HepG2 (cell line): ENCODE data around the gene HKDC1. TPM values are rescaled to one million over a fixed set of nuclear protein-coding genes. Genes with fewer than 3 reads are reported as not detected.
A peak's percentile ranks its signal among the peaks of the same experiment; 100 is the strongest.

Experiments
- ATAC-seq: fragments of 200-7000 bp; cut with Tn5 transposase; 3 replicates; pipeline ENCODE4 v1.9.1; 2020; ENCODE audit warnings: mild to moderate bottlenecking, moderate library complexity
- BruUV-seq: library from RNA; stranded (reverse); fragments of 400-500 nt; replicated peaks from 2 replicates; lab custom pipeline; 2021; lab: Mats Ljungman, UMichigan
- CTCF ChIA-PET: fragments of 300-600 bp; formaldehyde crosslinking; extraction: SDS; loops from one replicate; lab custom pipeline; 2021; ENCODE audit warnings: low total read pairs, inconsistent platforms, low intra/inter-chr PET ratio; lab: Yijun Ruan, JAX
- POLR2A ChIA-PET: fragments of 350-600 bp; sonication (Branson Sonifier 250); formaldehyde crosslinking; loops from one replicate; lab custom pipeline; 2020; ENCODE audit warnings: antibody characterized with exemption, inconsistent platforms; lab: Yijun Ruan, JAX
- DNase-seq: peaks from one replicate; pipeline ENCODE4 v3.0.0-alpha.2; 2015; ENCODE audit warnings: low spot score
- FAIRE-seq: peaks from 3 replicates; lab custom pipeline; 2011; peaks lifted over from hg19 to GRCh38; lab: Jason Lieb, UNC
- H2AFZ ChIP-seq: one replicate; pipeline ENCODE4 v1.6.1; 2011; ENCODE audit warnings: low read length, inconsistent platforms
- H3K27ac ChIP-seq: fragments of 300-600 bp; 3 replicates; pipeline ENCODE4 v1.8.0; 2011; ENCODE audit warnings: mixed run types, mild to moderate bottlenecking, mixed read lengths, low read length, inconsistent platforms; ENCODE audit not compliant: insufficient read depth; ENCODE audit errors: extremely low read length
- H3K27me3 ChIP-seq, 2 experiments: fragments of 200-600 bp in 1 of 2; 2 replicates in 1 of 2; 3 replicates in 1 of 2; pipeline versions ENCODE4 v1.6.0 to v1.8.0; 2011; ENCODE audit warnings: low read length in 2 of 2, mild to moderate bottlenecking in 2 of 2, moderate library complexity in 2 of 2, inconsistent platforms in 1 of 2; ENCODE audit not compliant: insufficient read depth in 2 of 2, control insufficient read depth in 1 of 2
- H3K36me3 ChIP-seq, 2 experiments: fragments of 200-600 bp in 1 of 2; replicated peaks in 1 of 2; 2 replicates in 1 of 2; 3 replicates in 1 of 2; pipeline versions ENCODE4 v1.5.1 to v1.8.0; 2011; ENCODE audit warnings: low read length in 2 of 2, inconsistent platforms in 1 of 2; ENCODE audit not compliant: insufficient read depth in 2 of 2, control insufficient read depth in 1 of 2
- H3K4me1 ChIP-seq: 2 replicates; pipeline ENCODE4 v1.5.1; 2012; ENCODE audit warnings: low read length, inconsistent platforms; ENCODE audit not compliant: insufficient read depth
- H3K4me2 ChIP-seq: 2 replicates; pipeline ENCODE4 v1.6.0; 2011; ENCODE audit warnings: low read depth, low read length, inconsistent platforms
- H3K4me3 ChIP-seq, 3 experiments: fragments of 200-600 bp in 1 of 3; sonication (generic), shearing (Covaris generic) in 1 of 3; replicated peaks in 1 of 3; 2 replicates each; pipeline ENCODE4 v1.5.1; 2011 to 2016; ENCODE audit warnings: low read length in 3 of 3, inconsistent platforms in 2 of 3, low read depth in 2 of 3, mild to moderate bottlenecking in 2 of 3, control low read depth in 1 of 3, mixed read lengths in 1 of 3; ENCODE audit not compliant: insufficient read depth in 1 of 3
- H3K79me2 ChIP-seq: one replicate; pipeline ENCODE4 v1.6.1; 2011; ENCODE audit warnings: low read length, inconsistent platforms; ENCODE audit not compliant: insufficient read depth
- H3K9ac ChIP-seq: 2 replicates; pipeline ENCODE4 v1.6.0; 2011; ENCODE audit warnings: mild to moderate bottlenecking, low read depth, low read length, inconsistent platforms; ENCODE audit not compliant: insufficient read depth
- H3K9me3 ChIP-seq: 2 replicates; pipeline ENCODE4 v1.5.1; 2012; ENCODE audit warnings: mild to moderate bottlenecking, low read length
- H4K20me1 ChIP-seq: 2 replicates; pipeline ENCODE4 v1.6.0; 2011; ENCODE audit warnings: inconsistent platforms, mild to moderate bottlenecking, low read length, moderate library complexity; ENCODE audit not compliant: insufficient read depth
- CBX5 ChIP-seq: sonication (generic); formaldehyde crosslinking; IDR thresholded peaks from 2 replicates; pipeline ENCODE4 v1.4.0; 2020; ENCODE audit warnings: missing genetic modification reagents, borderline replicate concordance
- EEA1 ChIP-seq: sonication (generic); formaldehyde crosslinking; IDR thresholded peaks from 2 replicates; pipeline ENCODE4 v1.5.1; 2020; ENCODE audit warnings: mild to moderate bottlenecking, missing genetic modification reagents, borderline replicate concordance
- HHEX ChIP-seq: IDR thresholded peaks from 2 replicates; pipeline ENCODE4 v1.6.1; 2016; ENCODE audit warnings: control low read depth
- HOXA3 ChIP-seq: sonication (generic); formaldehyde crosslinking; IDR thresholded peaks from 2 replicates; pipeline ENCODE4 v1.5.0; 2020; ENCODE audit warnings: missing genetic modification reagents
- KDM2A ChIP-seq: sonication (generic); formaldehyde crosslinking; IDR thresholded peaks from 2 replicates; pipeline ENCODE4 v1.4.0; 2020; ENCODE audit warnings: low read depth, missing genetic modification reagents, borderline replicate concordance
- MAFK ChIP-seq, 2 experiments: IDR thresholded peaks in 1 of 2; conservative IDR thresholded peaks in 1 of 2; 2 replicates each; pipeline ENCODE4 v1.6.1; 2011; ENCODE audit warnings: improper control_type of control experiment in 2 of 2, low read length in 2 of 2
- MED13 ChIP-seq: sonication (generic); formaldehyde crosslinking; IDR thresholded peaks from 2 replicates; pipeline ENCODE4 v1.5.0; 2020; ENCODE audit warnings: missing genetic modification reagents
- PCBP2 ChIP-seq: fragments of 200-400 bp; formaldehyde crosslinking; optimal IDR thresholded peaks from 2 replicates; pipeline ENCODE3; 2018; ENCODE audit warnings: low read length, low read depth; ENCODE audit not compliant: poor library complexity, severe bottlenecking
- RCOR2 ChIP-seq: IDR thresholded peaks from 2 replicates; pipeline ENCODE4 v1.6.1; 2016; ENCODE audit warnings: missing biosample characterization, missing genetic modification reagents
- SMYD3 ChIP-seq: sonication (generic); formaldehyde crosslinking; IDR thresholded peaks from 2 replicates; pipeline ENCODE4 v1.8.1; 2023; ENCODE audit warnings: mild to moderate bottlenecking, missing genetic modification reagents
- TAF1 ChIP-seq: sonication (generic); formaldehyde crosslinking; IDR thresholded peaks from 2 replicates; pipeline ENCODE4 v1.4.0; 2020; ENCODE audit warnings: missing genetic modification reagents
- TBX2 ChIP-seq: sonication (generic); formaldehyde crosslinking; IDR thresholded peaks from 2 replicates; pipeline ENCODE4 v1.5.0; 2020; ENCODE audit warnings: missing genetic modification reagents, mild to moderate bottlenecking, borderline replicate concordance
- YEATS4 ChIP-seq: sonication (generic); formaldehyde crosslinking; IDR thresholded peaks from 2 replicates; pipeline ENCODE4 v1.4.0; 2020; ENCODE audit warnings: missing genetic modification reagents, borderline replicate concordance
- ZNF24 ChIP-seq: fragments of 450-650 bp; IDR thresholded peaks from 2 replicates; pipeline ENCODE4 v1.6.1; 2017; ENCODE audit warnings: antibody characterized with exemption, mild to moderate bottlenecking
- ZNF556 ChIP-seq: sonication (generic); formaldehyde crosslinking; IDR thresholded peaks from 2 replicates; pipeline ENCODE4 v1.4.0; 2020; ENCODE audit warnings: mild to moderate bottlenecking, missing genetic modification reagents, borderline replicate concordance
- ZNF607 ChIP-seq: sonication (generic); formaldehyde crosslinking; IDR thresholded peaks from 2 replicates; pipeline ENCODE4 v1.5.1; 2020; ENCODE audit warnings: missing genetic modification reagents, mild to moderate bottlenecking, borderline replicate concordance
- ZNF737 ChIP-seq: sonication (generic); formaldehyde crosslinking; IDR thresholded peaks from 2 replicates; pipeline ENCODE4 v1.5.0; 2020; ENCODE audit warnings: missing genetic modification reagents, mild to moderate bottlenecking, borderline replicate concordance
- ZNF878 ChIP-seq: sonication (generic); formaldehyde crosslinking; IDR thresholded peaks from 2 replicates; pipeline ENCODE4 v1.8.1; 2023; ENCODE audit warnings: mild to moderate bottlenecking, missing genetic modification reagents, moderate library complexity
- WGBS: methylation state at CpG from one replicate; pipeline ENCODE4 v1.1.6; 2017; ENCODE audit warnings: low lambda C conversion rate; 5-methylcytosine and 5-hydroxymethylcytosine counted together
- in situ Hi-C: cut with HindIII; loops from 2 replicates; pipeline ENCODE4 v1.10.0; 2017; ENCODE audit warnings: low pct_unique_long_range_greater_than_20kb; ENCODE audit not compliant: extremely low pct_ligation_motif_present
- intact Hi-C: fragments of 100-400 bp; cut with micrococcal nuclease; formaldehyde crosslinking; loops from one replicate; pipeline ENCODE4 v1.10.0; 2022; ENCODE audit not compliant: unreplicated experiment
- polyA plus RNA-seq, 8 experiments: library from polyadenylated mRNA; depleted of rRNA in 3 of 8; stranded (reverse) in 7 of 8; unstranded in 1 of 8; fragments of >200 nt; fragmentation: Illumina TruSeq in 4 of 8; extraction: Trizol in 4 of 8; gene quantifications; 2 replicates each; pipeline versions ENCODE4 v1.2.1 to v1.2.3, GENCODE V29; 2011 to 2016; ENCODE audit warnings: low read depth in 4 of 8, missing spikeins in 1 of 8, mixed read lengths in 1 of 8; ENCODE audit not compliant: insufficient read depth in 1 of 8
- total RNA-seq, 5 experiments: library from RNA; depleted of rRNA; stranded (reverse); fragments of >200 nt; fragmentation: Illumina TruSeq; extraction: Trizol; gene quantifications; 2 replicates each; pipeline ENCODE4 v1.2.3, GENCODE V29; 2016; ENCODE audit warnings: low read depth in 1 of 5
- TF ChIP-seq, protein P1 (sequence below): sonication (generic); formaldehyde crosslinking; IDR thresholded peaks from 2 replicates; pipeline ENCODE4 v1.8.0; 2022; ENCODE audit warnings: low read depth, missing genetic modification reagents
- TF ChIP-seq, protein P2 (sequence below): sonication (generic); formaldehyde crosslinking; IDR thresholded peaks from 2 replicates; pipeline ENCODE4 v1.5.1; 2020; ENCODE audit warnings: missing genetic modification reagents, mild to moderate bottlenecking, borderline replicate concordance
- TF ChIP-seq, protein P3 (sequence below): sonication (generic); formaldehyde crosslinking; IDR thresholded peaks from 2 replicates; pipeline ENCODE4 v1.4.0; 2020; ENCODE audit warnings: missing genetic modification reagents

Gene HKDC1
- total and polyA plus RNA-seq, 2 of the 13 experiments (the other 11 are each of a cell fraction or from before 2014, with no cell fraction given) = 8.1 to 12.4 TPM

DNA sequence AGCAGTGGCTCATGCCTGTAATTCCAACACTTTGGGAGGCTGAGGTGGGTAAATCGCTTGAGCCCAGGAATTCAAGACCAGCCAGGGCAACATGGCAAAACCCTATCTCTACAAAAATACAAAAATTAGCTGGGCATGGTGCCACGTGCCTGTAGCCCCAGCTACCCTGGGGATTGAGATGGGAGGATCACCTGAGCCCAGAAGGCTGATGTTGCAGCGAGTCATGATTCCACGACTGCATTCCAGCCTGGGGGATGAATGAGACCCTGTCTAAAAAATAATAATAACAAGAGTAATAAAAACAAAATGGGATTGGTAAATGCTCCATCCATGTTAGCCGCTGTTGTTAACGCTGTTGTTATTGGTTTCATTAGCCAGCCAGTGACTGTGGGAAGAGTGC lies 1.3 kb upstream of the HKDC1 start (continued):
- TF ChIP-seq, protein P1, sequence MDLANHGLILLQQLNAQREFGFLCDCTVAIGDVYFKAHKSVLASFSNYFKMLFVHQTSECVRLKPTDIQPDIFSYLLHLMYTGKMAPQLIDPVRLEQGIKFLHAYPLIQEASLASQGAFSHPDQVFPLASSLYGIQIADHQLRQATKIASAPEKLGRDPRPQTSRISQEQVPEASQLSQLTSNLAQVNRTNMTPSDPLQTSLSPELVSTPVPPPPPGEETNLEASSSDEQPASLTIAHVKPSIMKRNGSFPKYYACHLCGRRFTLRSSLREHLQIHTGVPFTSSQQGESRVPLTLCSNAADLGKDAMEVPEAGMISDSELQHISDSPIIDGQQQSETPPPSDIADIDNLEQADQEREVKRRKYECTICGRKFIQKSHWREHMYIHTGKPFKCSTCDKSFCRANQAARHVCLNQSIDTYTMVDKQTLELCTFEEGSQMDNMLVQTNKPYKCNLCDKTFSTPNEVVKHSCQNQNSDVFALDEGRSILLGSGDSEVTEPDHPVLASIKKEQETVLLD (CRISPR knock-in tag) = no peak
- TF ChIP-seq HOXA3 (CRISPR knock-in tag) (no peak), YEATS4 (CRISPR knock-in tag) (no peak), SMYD3 (CRISPR knock-in tag) (no peak), HHEX (CRISPR knock-in tag) (no peak), ZNF24 (no peak), MAFK (conservative IDR thresholded peaks at IDR 0.05 in 1 of 2, IDR thresholded peaks at IDR 0.05 in 1 of 2; ENCODE audit: low read length in 2 of 2) (no peak), CBX5 (CRISPR knock-in tag) (no peak), KDM2A (CRISPR knock-in tag) (no peak)
- TF ChIP-seq, protein P2, sequence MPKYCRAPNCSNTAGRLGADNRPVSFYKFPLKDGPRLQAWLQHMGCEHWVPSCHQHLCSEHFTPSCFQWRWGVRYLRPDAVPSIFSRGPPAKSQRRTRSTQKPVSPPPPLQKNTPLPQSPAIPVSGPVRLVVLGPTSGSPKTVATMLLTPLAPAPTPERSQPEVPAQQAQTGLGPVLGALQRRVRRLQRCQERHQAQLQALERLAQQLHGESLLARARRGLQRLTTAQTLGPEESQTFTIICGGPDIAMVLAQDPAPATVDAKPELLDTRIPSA (CRISPR knock-in tag) = no peak

DNA sequence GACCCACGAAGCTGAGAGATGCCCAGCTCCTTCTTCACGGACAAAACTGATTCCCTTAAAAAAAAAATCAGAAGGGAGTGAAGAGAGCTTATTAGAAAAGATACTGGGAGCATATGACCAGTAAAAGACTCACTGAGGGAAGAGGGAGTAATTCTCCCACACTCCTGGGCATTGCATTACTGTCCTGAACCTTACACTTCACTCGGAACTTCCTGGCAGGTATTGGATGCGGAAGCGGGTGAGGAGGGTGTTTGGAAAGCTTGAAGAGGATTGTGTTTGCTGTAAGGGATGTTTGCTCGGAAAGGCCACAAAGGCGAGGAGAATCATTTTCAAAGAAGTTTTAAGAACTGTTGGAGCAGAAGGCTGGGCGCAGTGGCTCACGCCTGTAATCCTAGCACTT lies 375 bp downstream of the HKDC1 start:
- H3K4me2 ChIP-seq = peak overlapping the region; percentile 86
- no peaks in the 10 kb centered on the region; a peak in 1 of 5 replicates for H3K27me3 ChIP-seq
- FAIRE-seq (no peak), DNase-seq (peak; percentile 66), ATAC-seq (peak; percentile 67)
- peak overlapping the region; percentile 37 for H2AFZ ChIP-seq
- H4K20me1 ChIP-seq = no peaks in the 10 kb centered on the region
- peak overlapping the region; percentile 45 for H3K27ac ChIP-seq
- H3K79me2 ChIP-seq = peaks cover 3% of the 10 kb centered on the region
- H3K9ac ChIP-seq = peak overlapping the region; percentile 60
- ChIA-PET POLR2A (interaction anchor here (0.8 to 1.7 kb wide), 5 partner anchors 9 to 40 kb away, joined by 3 to 12 read pairs (median 4); partner anchors contain the start of gene SUPV3L1), CTCF (no interaction called here)
- H3K4me1 ChIP-seq = peaks cover 73% of the 10 kb centered on the region
- 0% methylated on average over 9 of the region's 9 CpGs for WGBS
- H3K9me3 ChIP-seq = no peaks in the 10 kb centered on the region
- in situ Hi-C loops (no loop called here), intact Hi-C loops (no loop called here)
- H3K36me3 ChIP-seq = no peaks in the 10 kb centered on the region
- peak overlapping the region; percentile 51 to 71 (median 57) for H3K4me3 ChIP-seq
- BruUV-seq = TSS peak; percentile 83
- TF ChIP-seq TAF1 (CRISPR knock-in tag) = no peak
- TF ChIP-seq RCOR2 (CRISPR knock-in tag) = peak; percentile 20; the same call in 1 of the 2 replicates
- TF ChIP-seq ZNF878 (CRISPR knock-in tag) = 0 out of 2 replicates have a peak, but pooled peaks have one; percentile 33
- TF ChIP-seq ZNF737 (CRISPR knock-in tag) = no peak
- TF ChIP-seq MED13 = no peak
- no peak for TF ChIP-seq ZNF556 (CRISPR knock-in tag)
- TF ChIP-seq ZNF607 (CRISPR knock-in tag) = peak; percentile 35; the same call in 1 of the 2 replicates
- TF ChIP-seq, protein P3, sequence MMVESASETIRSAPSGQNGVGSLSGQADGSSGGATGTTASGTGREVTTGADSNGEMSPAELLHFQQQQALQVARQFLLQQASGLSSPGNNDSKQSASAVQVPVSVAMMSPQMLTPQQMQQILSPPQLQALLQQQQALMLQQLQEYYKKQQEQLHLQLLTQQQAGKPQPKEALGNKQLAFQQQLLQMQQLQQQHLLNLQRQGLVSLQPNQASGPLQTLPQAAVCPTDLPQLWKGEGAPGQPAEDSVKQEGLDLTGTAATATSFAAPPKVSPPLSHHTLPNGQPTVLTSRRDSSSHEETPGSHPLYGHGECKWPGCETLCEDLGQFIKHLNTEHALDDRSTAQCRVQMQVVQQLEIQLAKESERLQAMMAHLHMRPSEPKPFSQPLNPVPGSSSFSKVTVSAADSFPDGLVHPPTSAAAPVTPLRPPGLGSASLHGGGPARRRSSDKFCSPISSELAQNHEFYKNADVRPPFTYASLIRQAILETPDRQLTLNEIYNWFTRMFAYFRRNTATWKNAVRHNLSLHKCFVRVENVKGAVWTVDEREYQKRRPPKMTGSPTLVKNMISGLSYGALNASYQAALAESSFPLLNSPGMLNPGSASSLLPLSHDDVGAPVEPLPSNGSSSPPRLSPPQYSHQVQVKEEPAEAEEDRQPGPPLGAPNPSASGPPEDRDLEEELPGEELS (CRISPR knock-in tag) = 0 out of 2 replicates have a peak, but pooled peaks have one; percentile 26
- no peak for TF ChIP-seq PCBP2
- TF ChIP-seq EEA1 (CRISPR knock-in tag) = no peak
- TF ChIP-seq TBX2 (CRISPR knock-in tag) = peak; percentile 28; the same call in 1 of the 2 replicates
